ENCODE data around the gene ZNF579. TPM values are rescaled to one million over a fixed set of nuclear protein-coding genes. Genes with fewer than 3 reads are reported as not detected.

ZNF579 gene
- total RNA-seq (2022; extraction: Qiagen RNA extraction; ENCODE audit: low read depth): 14.9 to 40.1 TPM (median 32.3 TPM) in 5 replicates

GRCh38 chr19:55580628-55581144, at the start of gene ZNF579:
ZNF579 (minus strand) TSS chr19:55580848; CDS start chr19:55579639, 1,209 bp downstream.

GRCh38 chr19:55624109-55625003, 43.7 kb upstream of the ZNF579 start, which contains the start of gene ZNF784:
ZNF784 (minus strand) TSS chr19:55624566; CDS start chr19:55624561, 5 bp downstream.

GRCh38 chr19:55605637-55606470, 25.2 kb upstream of the ZNF579 start, which contains the start of gene ZNF865:
ZNF865 (plus strand) TSS chr19:55605647; CDS start chr19:55613619, 7,972 bp downstream.

GRCh38 chr19:55599842-55600661, 19.4 kb upstream of the ZNF579 start, which contains the start of gene ZNF524:
ZNF524 (plus strand) TSS chr19:55600288; CDS start chr19:55602113, 1,825 bp downstream.

DNA sequence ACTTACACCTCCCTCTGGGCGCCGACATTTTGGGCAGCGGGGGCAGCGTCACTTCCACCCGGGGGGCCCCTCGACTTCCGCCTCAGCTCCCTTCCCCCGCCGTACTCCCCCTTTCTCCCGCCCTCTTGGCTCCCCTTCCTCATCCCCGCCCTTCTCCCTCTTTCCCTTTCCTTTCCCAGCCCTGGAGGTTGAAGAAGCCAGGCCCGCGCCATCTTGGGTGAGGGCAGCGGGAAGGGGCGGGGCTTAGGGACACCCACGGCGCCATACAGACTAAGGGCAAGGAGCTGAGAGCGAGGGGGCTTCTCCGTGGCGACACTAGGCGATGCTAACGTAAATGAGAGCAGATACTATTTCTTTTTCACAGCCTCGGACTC, 18.8 kb upstream of the ZNF579 start, which contains the start of gene FIZ1:
Gene FIZ1 (minus strand): TSS at position 50 of the 374 bp plus-strand sequence. CDS start 1,652 bp downstream, outside the sequence.

GRCh38 chr19:55545443-55545842, 35.2 kb downstream of the ZNF579 start, which contains the start of gene SBK3:
SBK3 (minus strand) TSS chr19:55545543; CDS start chr19:55545543, 0 bp downstream.

DNA sequence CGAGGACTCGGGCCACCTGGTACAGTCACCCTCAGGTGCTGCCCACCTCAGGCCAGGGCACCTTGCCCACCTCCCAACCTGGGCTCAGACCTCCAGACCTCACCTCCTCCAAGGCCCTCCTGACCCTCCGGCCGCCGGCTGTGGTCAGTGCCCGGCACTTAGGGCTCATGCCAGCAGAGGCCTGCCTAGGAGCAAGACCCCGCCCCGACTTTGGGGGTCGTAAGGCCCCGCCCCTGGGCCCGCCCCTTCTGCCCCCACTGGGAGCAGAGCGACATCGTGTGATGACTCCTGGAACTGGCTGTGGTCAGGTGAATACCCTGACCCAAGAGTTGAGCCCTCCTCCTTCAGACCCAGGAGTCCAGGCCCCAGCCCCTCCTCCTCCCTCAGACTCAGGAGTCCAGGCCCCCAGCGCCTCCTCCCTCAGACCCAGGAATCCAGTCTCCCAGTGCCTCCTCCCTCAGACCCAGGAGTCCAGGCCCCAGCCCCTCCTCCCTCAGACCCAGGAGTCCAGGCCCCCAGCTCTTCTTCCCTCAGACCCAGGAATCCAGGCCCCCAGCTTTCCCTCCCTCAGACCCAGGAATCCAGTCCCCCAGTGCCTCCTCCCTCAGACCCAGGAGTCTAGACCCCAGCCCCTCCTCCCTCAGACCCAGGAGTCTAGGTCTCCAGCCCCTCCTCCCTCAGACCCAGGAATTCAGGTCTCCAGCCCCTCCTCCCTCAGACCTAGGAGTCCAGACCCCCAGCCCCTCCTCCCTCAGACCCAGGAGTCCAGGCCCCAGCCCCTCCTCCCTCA, 43.5 kb downstream of the ZNF579 start, which contains the start of gene SBK2:
Gene SBK2 (minus strand): TSS at position 183 of the 790 bp plus-strand sequence. CDS start 839 bp downstream, outside the sequence.

Other genes starting within 250 kb of the ZNF579 start
- gene KMT5C, start 241.0 kb downstream of the ZNF579 start, total RNA-seq (2022; extraction: Qiagen RNA extraction; ENCODE audit: low read depth): 3.1 to 9.0 TPM (median 8.2 TPM) in 5 replicates
- gene COX6B2, start 226.1 kb downstream of the ZNF579 start, total RNA-seq (2022; extraction: Qiagen RNA extraction; ENCODE audit: low read depth): 1.2 to 7.0 TPM (median 1.4 TPM) in 5 replicates
- gene GARIN5B, start 217.6 kb downstream of the ZNF579 start, total RNA-seq (2022; extraction: Qiagen RNA extraction; ENCODE audit: low read depth): 0.11 to 0.42 TPM (median 0.18 TPM) in 4 of 5 replicates, not detected in the other
- 20.8 to 42.0 TPM (median 26.5 TPM) in 5 replicates for gene IL11, start 210.4 kb downstream of the ZNF579 start, total RNA-seq (2022; extraction: Qiagen RNA extraction; ENCODE audit: low read depth)
- 1.2 to 2.3 TPM (median 1.3 TPM) in 5 replicates for gene TMEM190, start 204.0 kb downstream of the ZNF579 start, total RNA-seq (2022; extraction: Qiagen RNA extraction; ENCODE audit: low read depth)
- gene TMEM238, start 196.6 kb downstream of the ZNF579 start, total RNA-seq (2022; extraction: Qiagen RNA extraction; ENCODE audit: low read depth): 2.3 to 14.6 TPM (median 11.3 TPM) in 5 replicates
- 2,333 to 3,419 TPM (median 2,681 TPM) in 5 replicates for gene RPL28, start 194.9 kb downstream of the ZNF579 start, total RNA-seq (2022; extraction: Qiagen RNA extraction; ENCODE audit: low read depth)
- 317 to 626 TPM (median 479 TPM) in 5 replicates for gene UBE2S, start 173.1 kb downstream of the ZNF579 start, total RNA-seq (2022; extraction: Qiagen RNA extraction; ENCODE audit: low read depth)
- gene SHISA7, start 137.5 kb downstream of the ZNF579 start, total RNA-seq (2022; extraction: Qiagen RNA extraction; ENCODE audit: low read depth): not detected in 5 replicates
- gene ISOC2, start 119.2 kb downstream of the ZNF579 start, total RNA-seq (2022; extraction: Qiagen RNA extraction; ENCODE audit: low read depth): 36.3 to 64.0 TPM (median 58.6 TPM) in 5 replicates
- not detected in 5 replicates for gene C19orf85, start 116.1 kb downstream of the ZNF579 start, total RNA-seq (2022; extraction: Qiagen RNA extraction; ENCODE audit: low read depth)
- 2.7 to 8.8 TPM (median 6.9 TPM) in 5 replicates for gene ZNF628, start 104.2 kb downstream of the ZNF579 start, total RNA-seq (2022; extraction: Qiagen RNA extraction; ENCODE audit: low read depth)
- gene NAT14, start 95.7 kb downstream of the ZNF579 start, total RNA-seq (2022; extraction: Qiagen RNA extraction; ENCODE audit: low read depth): 32.8 to 59.9 TPM (median 49.9 TPM) in 5 replicates
- gene SSC5D, start 92.4 kb downstream of the ZNF579 start, total RNA-seq (2022; extraction: Qiagen RNA extraction; ENCODE audit: low read depth): 0.69 to 1.2 TPM (median 0.82 TPM) in 5 replicates
- gene SBK2, start 43.7 kb downstream of the ZNF579 start, total RNA-seq (2022; extraction: Qiagen RNA extraction; ENCODE audit: low read depth): 0.61 to 2.5 TPM (median 2.0 TPM) in 5 replicates
- gene SBK3, start 35.3 kb downstream of the ZNF579 start, total RNA-seq (2022; extraction: Qiagen RNA extraction; ENCODE audit: low read depth): 0.44 to 1.5 TPM (median 1.5 TPM) in 5 replicates
- gene FIZ1, start 18.7 kb upstream of the ZNF579 start, total RNA-seq (2022; extraction: Qiagen RNA extraction; ENCODE audit: low read depth): 17.5 to 25.7 TPM (median 24.4 TPM) in 5 replicates
- 5.5 to 21.0 TPM (median 18.9 TPM) in 5 replicates for gene ZNF524, start 19.4 kb upstream of the ZNF579 start, total RNA-seq (2022; extraction: Qiagen RNA extraction; ENCODE audit: low read depth)
- gene ZNF865, start 24.8 kb upstream of the ZNF579 start, total RNA-seq (2022; extraction: Qiagen RNA extraction; ENCODE audit: low read depth): 5.4 to 14.2 TPM (median 13.0 TPM) in 5 replicates
- gene ZNF784, start 43.7 kb upstream of the ZNF579 start, total RNA-seq (2022; extraction: Qiagen RNA extraction; ENCODE audit: low read depth): 4.2 to 6.8 TPM (median 6.3 TPM) in 5 replicates
- 28.5 to 56.8 TPM (median 53.1 TPM) in 5 replicates for gene ZNF580, start 60.2 kb upstream of the ZNF579 start, total RNA-seq (2022; extraction: Qiagen RNA extraction; ENCODE audit: low read depth)
- 30.4 to 50.5 TPM (median 46.8 TPM) in 5 replicates for gene ZNF581, start 62.8 kb upstream of the ZNF579 start, total RNA-seq (2022; extraction: Qiagen RNA extraction; ENCODE audit: low read depth)
- 12.8 to 19.3 TPM (median 18.8 TPM) in 5 replicates for gene CCDC106, start 67.4 kb upstream of the ZNF579 start, total RNA-seq (2022; extraction: Qiagen RNA extraction; ENCODE audit: low read depth)
- gene U2AF2, start 74.2 kb upstream of the ZNF579 start, total RNA-seq (2022; extraction: Qiagen RNA extraction; ENCODE audit: low read depth): 185 to 322 TPM (median 309 TPM) in 5 replicates
- 96.1 to 229 TPM (median 208 TPM) in 5 replicates for gene EPN1, start 94.4 kb upstream of the ZNF579 start, total RNA-seq (2022; extraction: Qiagen RNA extraction; ENCODE audit: low read depth)
- gene NLRP9, start 157.6 kb upstream of the ZNF579 start, total RNA-seq (2022; extraction: Qiagen RNA extraction; ENCODE audit: low read depth): not detected in 5 replicates
- gene RFPL4A, start 178.2 kb upstream of the ZNF579 start, total RNA-seq (2022; extraction: Qiagen RNA extraction; ENCODE audit: low read depth): 0.28 to 1.1 TPM (median 0.51 TPM) in 4 of 5 replicates, not detected in the other
- gene RFPL4AL1, start 188.3 kb upstream of the ZNF579 start, total RNA-seq (2022; extraction: Qiagen RNA extraction; ENCODE audit: low read depth): not detected in 5 replicates

All from A549 treated with ZK216348 at 1 μM for 4 hours (cell line).